ENCODE data around the gene SSRP1.
A peak's percentile ranks its signal among the peaks of the same experiment; 100 is the strongest.
"Not testable (repeated sequence)": the region's sequence is repeated elsewhere in the genome, so short reads cannot be mapped to it uniquely, and the experiment has no call there.

SSRP1 gene

GRCh38 chr11:57338142-57338541 is 2.5 kb upstream of the SSRP1 start, which contains the start of gene P2RX3:
TSS of gene P2RX3 (plus strand) at chr11:57338352. CDS start at chr11:57338551, 199 bp downstream.
- no peak for DNase-seq (ENCODE audit: low read depth)

GRCh38 chr11:57336856-57337255 is 1.2 kb upstream of the SSRP1 start:
- DNase-seq (ENCODE audit: low read depth) = not testable (repeated sequence)

- DNase-seq (ENCODE audit: low read depth) = no peak
Observed at GRCh38 chr11:57336111-57336666, 497 bp upstream of the SSRP1 start.

GRCh38 chr11:57335023-57335342 is 709 bp downstream of the SSRP1 start:
- DNase-seq (ENCODE audit: low read depth) = no peak

GRCh38 chr11:57332694-57333440 is 2.8 kb downstream of the SSRP1 start:
- no peak for DNase-seq (ENCODE audit: low read depth)

- no peak for DNase-seq (ENCODE audit: low read depth)
Observed at GRCh38 chr11:57331720-57332119, 4.0 kb downstream of the SSRP1 start.

- DNase-seq (ENCODE audit: low read depth) = no peak
Observed at GRCh38 chr11:57330029-57330428, 5.7 kb downstream of the SSRP1 start.

- no peak for DNase-seq (ENCODE audit: low read depth)
Observed at GRCh38 chr11:57327721-57328120, 8.0 kb downstream of the SSRP1 start.

- no peak for DNase-seq (ENCODE audit: low read depth)
Observed at GRCh38 chr11:57325735-57326048, 10.0 kb downstream of the SSRP1 start.

- DNase-seq (ENCODE audit: low read depth) = peak; percentile 96
Observed at GRCh38 chr11:57324886-57325734, 10.6 kb downstream of the SSRP1 start, which contains the start of gene TNKS1BP1. TSS of gene TNKS1BP1 (minus strand) at chr11:57324952. CDS start at chr11:57321885, 3,067 bp downstream.

- DNase-seq (ENCODE audit: low read depth) = no peak
Observed at GRCh38 chr11:57324154-57324885, 11.4 kb downstream of the SSRP1 start.

- no peak for DNase-seq (ENCODE audit: low read depth)
Observed at GRCh38 chr11:57323855-57324153, 11.9 kb downstream of the SSRP1 start.

GRCh38 chr11:57323167-57323854 is 12.4 kb downstream of the SSRP1 start:
- DNase-seq (ENCODE audit: low read depth) = no peak

- DNase-seq (ENCODE audit: low read depth) = peak; percentile 97
Observed at GRCh38 chr11:57322256-57323166, 13.2 kb downstream of the SSRP1 start.

GRCh38 chr11:57321388-57322255 is 14.1 kb downstream of the SSRP1 start:
- DNase-seq (ENCODE audit: low read depth) = no peak

GRCh38 chr11:57320719-57321387 is 14.8 kb downstream of the SSRP1 start:
- no peak for DNase-seq (ENCODE audit: low read depth)

GRCh38 chr11:57320067-57320718 is 15.5 kb downstream of the SSRP1 start:
- no peak for DNase-seq (ENCODE audit: low read depth)

- peak; percentile 50 for DNase-seq (ENCODE audit: low read depth)
Observed at GRCh38 chr11:57318178-57318577, 17.5 kb downstream of the SSRP1 start.

GRCh38 chr11:57316017-57316416 is 19.7 kb downstream of the SSRP1 start:
- DNase-seq (ENCODE audit: low read depth) = no peak

Measured in fibroblast of the conjunctiva (primary cell).